HCT116 (cell line): Measurements from ENCODE around the gene FOXRED1. TPM values are rescaled to one million over a fixed set of nuclear protein-coding genes. Genes with fewer than 3 reads are reported as not detected.

Source experiments
- ATAC-seq: fragments of 200-7000 bp; cut with Tn5 transposase; 2 replicates; pipeline ENCODE4 v1.9.1; 2020; ENCODE audit warnings: mild to moderate bottlenecking, moderate library complexity
- BruUV-seq: library from RNA; stranded (reverse); fragments of 400-500 nt; replicated peaks from 2 replicates; lab custom pipeline; 2021; lab: Mats Ljungman, UMichigan
- CTCF ChIA-PET: fragments of 300-600 bp; sonication (Branson Sonifier 250); formaldehyde crosslinking; loops from one replicate; lab custom pipeline; 2021; ENCODE audit warnings: antibody characterized with exemption; lab: Charles Lee
- POLR2A ChIA-PET: fragments of 300-600, 350-600 bp; sonication (Branson Sonifier 250); formaldehyde crosslinking; loops from one replicate; lab custom pipeline; 2021; ENCODE audit warnings: antibody characterized with exemption; lab: Charles Lee
- RAD21 ChIA-PET, 2 experiments: fragments of 300-600 bp; sonication (Branson Sonifier 250); formaldehyde crosslinking; loops; one replicate each; lab custom pipeline; 2023; ENCODE audit warnings: low total read pairs in 2 of 2; ENCODE audit not compliant: uncharacterized antibody in 2 of 2, unreplicated experiment in 2 of 2, low non-redundant PET in 1 of 2; lab: Charles Lee
- DNase-seq: peaks from one replicate; pipeline ENCODE4 v3.0.0-alpha.2; 2010; ENCODE audit warnings: low read depth, low spot score
- H2AFZ ChIP-seq: fragments of 200-600 bp; shearing (Covaris generic), sonication (generic); 2 replicates; pipeline ENCODE4 v1.6.1; 2017; ENCODE audit warnings: low read depth, mixed run types, mixed read lengths, antibody characterized with exemption, low read length; ENCODE audit not compliant: poor library complexity, severe bottlenecking
- H3K27ac ChIP-seq: 2 replicates; pipeline ENCODE4 v1.5.1; 2012; ENCODE audit warnings: low read depth, low read length
- H3K27me3 ChIP-seq: fragments of 200-600 bp; sonication (generic); 2 replicates; pipeline ENCODE4 v1.6.1; 2016; ENCODE audit warnings: mixed run types, low read length, mixed read lengths; ENCODE audit not compliant: insufficient read depth
- H3K36me3 ChIP-seq, 2 experiments: fragments of 200-500 bp in 1 of 2; fragments of 200-600 bp in 1 of 2; sonication (Bioruptor generic) in 1 of 2; sonication (generic) in 1 of 2; 2 replicates each; pipeline versions ENCODE4 v1.5.1 to v1.6.1; 2014 to 2016; ENCODE audit warnings: low read length in 2 of 2, inconsistent platforms in 1 of 2, mixed read lengths in 1 of 2, mixed run types in 1 of 2; ENCODE audit not compliant: insufficient read depth in 2 of 2, control insufficient read depth in 1 of 2
- H3K4me1 ChIP-seq, 2 experiments: fragments of 200-600 bp in 1 of 2; sonication (generic) in 1 of 2; 2 replicates each; pipeline versions ENCODE4 v1.5.1 to v1.6.1; 2012 to 2017; ENCODE audit warnings: low read length in 2 of 2, inconsistent platforms in 1 of 2, mild to moderate bottlenecking in 1 of 2, mixed read lengths in 1 of 2, mixed run types in 1 of 2, moderate library complexity in 1 of 2; ENCODE audit not compliant: insufficient read depth in 2 of 2, control insufficient read depth in 1 of 2
- H3K4me2 ChIP-seq: fragments of 200-600 bp; sonication (generic); 2 replicates; pipeline ENCODE4 v1.6.1; 2017; ENCODE audit warnings: mixed run types, low read length, mixed read lengths
- H3K4me3 ChIP-seq, 2 experiments: fragments of 200-600 bp in 1 of 2; sonication (generic) in 1 of 2; replicated peaks in 1 of 2; 2 replicates each; pipeline ENCODE4 v1.5.1; 2011 to 2016; ENCODE audit warnings: low read length in 2 of 2, control low read depth in 1 of 2, low read depth in 1 of 2, mild to moderate bottlenecking in 1 of 2, mixed read lengths in 1 of 2, mixed run types in 1 of 2
- H3K79me2 ChIP-seq: fragments of 200-600 bp; sonication (generic); 2 replicates; pipeline ENCODE4 v1.6.1; 2017; ENCODE audit warnings: mild to moderate bottlenecking, mixed run types, low read length, moderate library complexity, mixed read lengths; ENCODE audit not compliant: insufficient read depth
- H3K9ac ChIP-seq: fragments of 200-600 bp; sonication (generic); 2 replicates; pipeline ENCODE4 v1.6.1; 2016; ENCODE audit warnings: low read length, mixed read lengths
- H3K9me2 ChIP-seq: fragments of 200-600 bp; sonication (generic), shearing (Covaris generic); 2 replicates; pipeline ENCODE4 v1.6.1; 2017; ENCODE audit warnings: mixed run types, mild to moderate bottlenecking, moderate library complexity; ENCODE audit not compliant: insufficient read depth
- H3K9me3 ChIP-seq, 2 experiments: fragments of 200-500 bp in 1 of 2; fragments of 200-600 bp in 1 of 2; sonication (Bioruptor generic) in 1 of 2; sonication (generic) in 1 of 2; 2 replicates each; pipeline ENCODE4 v1.6.1; 2014 to 2017; ENCODE audit warnings: low read length in 2 of 2, mixed read lengths in 2 of 2, inconsistent platforms in 1 of 2, low read depth in 1 of 2, mild to moderate bottlenecking in 1 of 2, mixed run types in 1 of 2, moderate library complexity in 1 of 2; ENCODE audit not compliant: control insufficient read depth in 1 of 2, insufficient read depth in 1 of 2
- H4K20me1 ChIP-seq: fragments of 200-600 bp; sonication (generic), shearing (Covaris generic); 2 replicates; pipeline ENCODE4 v1.6.1; 2017; ENCODE audit warnings: mixed run types, mild to moderate bottlenecking, moderate library complexity; ENCODE audit not compliant: insufficient read depth
- ATF3 ChIP-seq: IDR thresholded peaks from 2 replicates; pipeline ENCODE4 v1.6.1; 2012
- EZH2 ChIP-seq: fragments of 200-600 bp; sonication (generic); IDR thresholded peaks from 2 replicates; pipeline ENCODE4 v1.6.1; 2017; ENCODE audit warnings: antibody characterized with exemption, mixed run types
- EZH2phosphoT487 ChIP-seq: fragments of 200-600 bp; IDR thresholded peaks from 2 replicates; pipeline ENCODE4 v1.6.1; 2018; ENCODE audit warnings: antibody characterized with exemption, borderline replicate concordance
- JUND ChIP-seq: IDR thresholded peaks from 2 replicates; pipeline ENCODE4 v1.6.1; 2012
- MAX ChIP-seq: IDR thresholded peaks from 2 replicates; pipeline ENCODE4 v1.6.1; 2012
- POLR2AphosphoS5 ChIP-seq: IDR thresholded peaks from 2 replicates; pipeline ENCODE4 v1.6.1; 2011; ENCODE audit warnings: mild to moderate bottlenecking, low read depth, low read length, moderate library complexity
- RAD21 ChIP-seq: IDR thresholded peaks from 2 replicates; pipeline ENCODE4 v1.6.1; 2012; ENCODE audit warnings: low read depth, mild to moderate bottlenecking
- REST ChIP-seq: IDR thresholded peaks from 2 replicates; pipeline ENCODE4 v1.6.1; 2012; ENCODE audit warnings: low read depth
- SIN3A ChIP-seq: IDR thresholded peaks from 2 replicates; pipeline ENCODE4 v1.6.1; 2012; ENCODE audit warnings: low read depth
- SP1 ChIP-seq: IDR thresholded peaks from 2 replicates; pipeline ENCODE4 v1.6.1; 2012; ENCODE audit warnings: low read depth
- TCF7L2 ChIP-seq: IDR thresholded peaks from 2 replicates; pipeline ENCODE4 v1.7.0; 2011; ENCODE audit warnings: borderline replicate concordance, inconsistent platforms; ENCODE audit not compliant: insufficient read depth, insufficient read length; ENCODE audit errors: extremely low read depth
- YY1 ChIP-seq: IDR thresholded peaks from 2 replicates; pipeline ENCODE4 v1.6.1; 2011; ENCODE audit warnings: low read length, low read depth, moderate library complexity, mild to moderate bottlenecking; ENCODE audit not compliant: insufficient replicate concordance; ENCODE audit errors: extremely low read depth
- ZNF274 ChIP-seq: fragments of 200-500 bp; sonication (Bioruptor generic); IDR thresholded peaks from 2 replicates; pipeline ENCODE4 v1.6.1; 2014; ENCODE audit warnings: mild to moderate bottlenecking, low read depth, low read length, inconsistent platforms
- intact Hi-C: fragments of 100-400 bp; cut with micrococcal nuclease; formaldehyde crosslinking; loops from 2 replicates; pipeline ENCODE4 v1.10.0; 2022
- total RNA-seq: library from RNA; stranded (reverse); gene quantifications from one replicate; pipeline ENCODE4 v1.2.1, GENCODE V29; 2021; ENCODE audit not compliant: unreplicated experiment

The FOXRED1 gene
- total RNA-seq, 1 experiment from 2014 or later = 41.3 TPM

- DNase-seq = no peak
- no TSS peak for BruUV-seq
- no peak overlapping the region for H2AFZ ChIP-seq
- no peak for ATAC-seq
- no peak overlapping the region for H3K27ac ChIP-seq
- H3K4me3 ChIP-seq = no peak overlapping the region
- no peak overlapping the region for H3K9ac ChIP-seq
- no peak for TF ChIP-seq YY1
- TF ChIP-seq SIN3A = no peak
- no peak for TF ChIP-seq POLR2AphosphoS5
- TF ChIP-seq EZH2 = no peak
- no peak for TF ChIP-seq JUND
- TF ChIP-seq EZH2phosphoT487 = no peak
- TF ChIP-seq ATF3 = no peak
- TF ChIP-seq RAD21 = no peak
- TF ChIP-seq SP1 = no peak
- TF ChIP-seq MAX = no peak
- TF ChIP-seq REST = no peak
- no peak for TF ChIP-seq ZNF274
- TF ChIP-seq TCF7L2 = no peak
- TF ChIP-seq, all 23 proteins: peak for 0
- Histone ChIP-seq H3K27me3 (no peaks in the 10 kb centered on the region), H3K9me2 (no peaks in the 10 kb centered on the region), H3K9me3 (no peaks in the 10 kb centered on the region), H3K4me2 (no peak overlapping the region), H3K36me3 (peaks cover 45 to 54% of the 10 kb centered on the region in 2 experiments), H3K79me2 (peaks cover 29% of the 10 kb centered on the region), H4K20me1 (no peaks in the 10 kb centered on the region), H3K4me1 (peaks cover 3 to 9% of the 10 kb centered on the region in 2 experiments; a peak in 2 of 4 replicates)
- ChIA-PET CTCF (no interaction called here), RAD21 (no interaction called here), POLR2A (no interaction called here)
- intact Hi-C loops = no loop called here
Measured at GRCh38 chr11:126263489-126263888, 5.5 kb upstream of the FOXRED1 start.
